Adipocyte (in vitro differentiated cells): ENCODE data around the gene AKT1.
"Not testable (repeated sequence)": the region's sequence is repeated elsewhere in the genome, so short reads cannot be mapped to it uniquely, and the experiment has no call there.

Source experiments
- DNase-seq: peaks from one replicate; pipeline ENCODE4 v3.0.0-alpha.2; 2015; ENCODE audit warnings: low read depth
- H3K27me3 ChIP-seq: replicated peaks from 2 replicates; pipeline ENCODE4 v1.7.0; 2013; ENCODE audit warnings: mild to moderate bottlenecking, low read length, moderate library complexity; ENCODE audit not compliant: control insufficient read depth, insufficient read depth
- H3K36me3 ChIP-seq: 2 replicates; pipeline ENCODE4 v1.7.0; 2013; ENCODE audit warnings: low read length, mild to moderate bottlenecking, moderate library complexity; ENCODE audit not compliant: control insufficient read depth, insufficient read depth, severe bottlenecking
- H3K4me1 ChIP-seq: 2 replicates; pipeline ENCODE4 v1.7.0; 2013; ENCODE audit warnings: mild to moderate bottlenecking, low read length, moderate library complexity; ENCODE audit not compliant: control insufficient read depth, insufficient read depth
- H3K4me3 ChIP-seq: 2 replicates; pipeline ENCODE4 v1.7.0; 2013; ENCODE audit warnings: mild to moderate bottlenecking, low read length, moderate library complexity
- H3K9ac ChIP-seq: 2 replicates; pipeline ENCODE4 v1.7.0; 2013; ENCODE audit warnings: mild to moderate bottlenecking, low read length, moderate library complexity
- H3K9me3 ChIP-seq: 2 replicates; pipeline ENCODE4 v1.7.0; 2013; ENCODE audit warnings: mild to moderate bottlenecking, low read length, moderate library complexity; ENCODE audit not compliant: control insufficient read depth

AKT1 gene

GRCh38 chr14:104794993-104795780 lies at the start of gene AKT1:
TSS of gene AKT1 (minus strand) at chr14:104795748. CDS start at chr14:104792643, 3,105 bp downstream.
- H3K4me1 ChIP-seq: peaks cover 61% of the 10 kb centered on the region
- H3K4me3 ChIP-seq: peak within 1 kb of the TSS; percentile 81
- H3K27me3 ChIP-seq: no peaks in the 10 kb centered on the region
- DNase-seq: peak; percentile 64
- H3K9me3 ChIP-seq: no peaks in the 10 kb centered on the region
- peak within 1 kb of the TSS; percentile 86 for H3K9ac ChIP-seq
- H3K36me3 ChIP-seq: peaks cover 14% of the 10 kb centered on the region

GRCh38 chr14:104845033-104845666 lies 49.6 kb upstream of the AKT1 start:
- Histone ChIP-seq H3K9me3 (no peaks in the 10 kb centered on the region), H3K4me1 (peaks cover 12% of the 10 kb centered on the region), H3K9ac (no peak overlapping the region), H3K4me3 (no peak overlapping the region), H3K27me3 (peaks cover 48% of the 10 kb centered on the region), H3K36me3 (no peaks in the 10 kb centered on the region)
- DNase-seq: no peak

- H3K9me3 ChIP-seq: no peaks in the 10 kb centered on the region
- H3K4me1 ChIP-seq: peaks cover 12% of the 10 kb centered on the region
- no peaks in the 10 kb centered on the region for H3K36me3 ChIP-seq
- no peak for DNase-seq
- H3K9ac ChIP-seq: peak overlapping the region; percentile 54
- H3K4me3 ChIP-seq: peak overlapping the region; percentile 79
- peaks cover 48% of the 10 kb centered on the region for H3K27me3 ChIP-seq
These were observed 48.9 kb upstream of the AKT1 start for GRCh38 chr14:104844306-104845032.

GRCh38 chr14:104843442-104844305 lies 48.1 kb upstream of the AKT1 start:
- Histone ChIP-seq H3K36me3 (no peaks in the 10 kb centered on the region), H3K9ac (peak overlapping the region; percentile 54), H3K27me3 (peaks cover 48% of the 10 kb centered on the region), H3K9me3 (no peaks in the 10 kb centered on the region), H3K4me1 (peaks cover 12% of the 10 kb centered on the region), H3K4me3 (peak overlapping the region; percentile 79)
- DNase-seq: peak; percentile 67

GRCh38 chr14:104843006-104843405 lies 47.5 kb upstream of the AKT1 start:
- Histone ChIP-seq H3K9me3 (no peaks in the 10 kb centered on the region), H3K27me3 (peaks cover 45% of the 10 kb centered on the region), H3K4me3 (peak overlapping the region; percentile 79), H3K36me3 (no peaks in the 10 kb centered on the region), H3K9ac (no peak overlapping the region), H3K4me1 (peaks cover 12% of the 10 kb centered on the region)
- DNase-seq: no peak

- Histone ChIP-seq H3K9me3 (no peaks in the 10 kb centered on the region), H3K9ac (no peak overlapping the region), H3K27me3 (peaks cover 38% of the 10 kb centered on the region), H3K36me3 (no peaks in the 10 kb centered on the region), H3K4me3 (no peak overlapping the region), H3K4me1 (peaks cover 12% of the 10 kb centered on the region)
- DNase-seq: no peak
These were observed 46.2 kb upstream of the AKT1 start for GRCh38 chr14:104841730-104842129.

- not testable (repeated sequence) for DNase-seq, H3K9ac ChIP-seq, H3K4me1 ChIP-seq, H3K27me3 ChIP-seq, H3K36me3 ChIP-seq, H3K4me3 ChIP-seq, H3K9me3 ChIP-seq
These were observed 40.8 kb upstream of the AKT1 start for GRCh38 chr14:104836171-104836935.

GRCh38 chr14:104830781-104831180 lies 35.2 kb upstream of the AKT1 start:
- H3K27me3 ChIP-seq: no peaks in the 10 kb centered on the region
- H3K9me3 ChIP-seq: no peaks in the 10 kb centered on the region
- no peak overlapping the region for H3K9ac ChIP-seq
- H3K4me1 ChIP-seq: peaks cover 19% of the 10 kb centered on the region
- no peak overlapping the region for H3K4me3 ChIP-seq
- DNase-seq: no peak
- H3K36me3 ChIP-seq: no peaks in the 10 kb centered on the region

- peak; percentile 55 for DNase-seq
- Histone ChIP-seq H3K4me3 (peak overlapping the region; percentile 71), H3K27me3 (peaks cover 6% of the 10 kb centered on the region), H3K4me1 (peaks cover 14% of the 10 kb centered on the region), H3K9ac (peak overlapping the region; percentile 66), H3K36me3 (no peaks in the 10 kb centered on the region), H3K9me3 (no peaks in the 10 kb centered on the region)
These were observed 31.9 kb upstream of the AKT1 start for GRCh38 chr14:104827177-104828055.

- Histone ChIP-seq H3K9me3 (no peaks in the 10 kb centered on the region), H3K27me3 (peaks cover 6% of the 10 kb centered on the region), H3K36me3 (no peaks in the 10 kb centered on the region), H3K4me3 (peak overlapping the region; percentile 71), H3K9ac (peak overlapping the region; percentile 66), H3K4me1 (peaks cover 14% of the 10 kb centered on the region)
- DNase-seq: no peak
These were observed 31.3 kb upstream of the AKT1 start for GRCh38 chr14:104826861-104827176.
